Stimulated activated naive CD8-positive, alpha-beta T cell treated with anti-CD3 and anti-CD28 coated beads, Interleukin-15, amount 100 ng/mL, for 72 hours (primary cell): ENCODE data around the gene TSR1.

Experiments used
- ATAC-seq: fragments of 150-1000 bp; cut with Tn5 transposase; 2 replicates; pipeline ENCODE4 v1.10.0; 2021; ENCODE audit warnings: mild to moderate bottlenecking, moderate library complexity
- DNase-seq, 2 donors: peaks; one replicate each; pipeline ENCODE4 v3.0.0; 2021 to 2022
- H3K27ac Mint-ChIP-seq, 2 donors: one replicate each; pipeline ENCODE4 v1.8.0; 2022; ENCODE audit warnings: mild to moderate bottlenecking in 2 of 2, mixed read lengths in 2 of 2, moderate library complexity in 2 of 2
- H3K27me3 Mint-ChIP-seq: one replicate; pipeline ENCODE4 v1.8.0; 2022; ENCODE audit warnings: mixed read lengths
- H3K4me1 Mint-ChIP-seq: one replicate; pipeline ENCODE4 v1.8.0; 2022; ENCODE audit warnings: mild to moderate bottlenecking, mixed read lengths
- H3K4me3 Mint-ChIP-seq, 2 donors: one replicate each; pipeline ENCODE4 v1.8.0; 2022; ENCODE audit warnings: mild to moderate bottlenecking in 2 of 2, mixed read lengths in 2 of 2, moderate library complexity in 1 of 2
- H3K9me3 Mint-ChIP-seq, 2 donors: one replicate each; pipeline ENCODE4 v1.8.0; 2022; ENCODE audit warnings: mixed read lengths in 2 of 2

Gene TSR1

DNA sequence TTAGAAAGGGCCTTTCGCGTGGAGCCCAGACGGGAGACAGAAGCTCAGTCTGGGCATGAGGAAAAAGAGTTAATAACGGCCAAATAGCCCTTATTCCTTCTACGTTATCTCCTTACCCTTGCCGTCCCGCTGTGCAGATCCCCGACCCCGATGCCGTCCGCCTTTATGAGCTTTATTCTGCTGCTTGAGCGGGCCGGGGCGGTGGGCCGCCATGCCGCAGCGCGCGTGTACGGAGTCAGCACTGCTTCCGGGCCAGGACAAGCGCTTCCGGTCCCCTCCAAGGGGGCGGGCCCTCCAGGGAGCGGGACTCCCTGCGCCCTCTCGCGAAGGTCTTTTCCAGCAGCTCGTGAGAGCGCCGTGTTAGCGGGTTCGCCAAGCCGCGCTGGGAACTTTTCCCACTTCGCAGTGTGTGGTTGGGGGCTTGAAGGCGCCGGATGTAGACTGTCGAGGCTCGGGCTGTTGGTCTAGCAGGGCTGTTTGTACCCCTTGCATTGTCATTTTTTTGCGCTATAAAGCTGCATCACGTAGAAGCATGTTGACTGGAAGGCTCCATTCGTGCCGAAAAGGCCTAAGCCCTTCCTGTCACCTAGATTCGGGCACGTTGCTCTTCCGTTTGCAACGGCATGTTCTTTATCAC is at the start of gene TSR1:
TSR1 (minus strand) TSS at position 243 of the 637 bp plus-strand sequence; CDS start at position 213, 30 bp downstream.
- H3K27ac Mint-ChIP-seq, result peak within 1 kb of the TSS; percentile 99
- no peaks in the 10 kb centered on the region for H3K27me3 Mint-ChIP-seq
- peak within 1 kb of the TSS; percentile 100 for H3K4me3 Mint-ChIP-seq
- DNase-seq (peak; percentile 84 to 89), ATAC-seq (peak; percentile 93)
- peaks cover 14% of the 10 kb centered on the region for H3K4me1 Mint-ChIP-seq
- H3K9me3 Mint-ChIP-seq, result no peaks in the 10 kb centered on the region

- H3K9me3 Mint-ChIP-seq, result no peaks in the 10 kb centered on the region
- no peaks in the 10 kb centered on the region for H3K27me3 Mint-ChIP-seq
- peaks cover 39% of the 10 kb centered on the region for H3K4me1 Mint-ChIP-seq
- H3K27ac Mint-ChIP-seq, result peak overlapping the region in 1 of 2 donors; percentile 54
- ATAC-seq (no peak), DNase-seq (no peak)
- no peak overlapping the region for H3K4me3 Mint-ChIP-seq
Observed at GRCh38 chr17:2385240-2386210, 49.3 kb upstream of the TSR1 start.

- no peaks in the 10 kb centered on the region for H3K9me3 Mint-ChIP-seq
- ATAC-seq, result no peak
- DNase-seq, result no peak
- peak overlapping the region in 1 of 2 donors; percentile 34 for H3K27ac Mint-ChIP-seq
- peaks cover 29% of the 10 kb centered on the region for H3K4me1 Mint-ChIP-seq
- no peaks in the 10 kb centered on the region for H3K27me3 Mint-ChIP-seq
- no peak overlapping the region for H3K4me3 Mint-ChIP-seq
Observed at GRCh38 chr17:2384439-2385127, 48.3 kb upstream of the TSR1 start.

GRCh38 chr17:2383628-2384167 is 47.4 kb upstream of the TSR1 start:
- Mint-ChIP-seq H3K4me3 (no peak overlapping the region), H3K9me3 (no peaks in the 10 kb centered on the region), H3K4me1 (peaks cover 20% of the 10 kb centered on the region), H3K27me3 (no peaks in the 10 kb centered on the region), H3K27ac (no peak overlapping the region)
- no peak for DNase-seq
- no peak for ATAC-seq

DNA sequence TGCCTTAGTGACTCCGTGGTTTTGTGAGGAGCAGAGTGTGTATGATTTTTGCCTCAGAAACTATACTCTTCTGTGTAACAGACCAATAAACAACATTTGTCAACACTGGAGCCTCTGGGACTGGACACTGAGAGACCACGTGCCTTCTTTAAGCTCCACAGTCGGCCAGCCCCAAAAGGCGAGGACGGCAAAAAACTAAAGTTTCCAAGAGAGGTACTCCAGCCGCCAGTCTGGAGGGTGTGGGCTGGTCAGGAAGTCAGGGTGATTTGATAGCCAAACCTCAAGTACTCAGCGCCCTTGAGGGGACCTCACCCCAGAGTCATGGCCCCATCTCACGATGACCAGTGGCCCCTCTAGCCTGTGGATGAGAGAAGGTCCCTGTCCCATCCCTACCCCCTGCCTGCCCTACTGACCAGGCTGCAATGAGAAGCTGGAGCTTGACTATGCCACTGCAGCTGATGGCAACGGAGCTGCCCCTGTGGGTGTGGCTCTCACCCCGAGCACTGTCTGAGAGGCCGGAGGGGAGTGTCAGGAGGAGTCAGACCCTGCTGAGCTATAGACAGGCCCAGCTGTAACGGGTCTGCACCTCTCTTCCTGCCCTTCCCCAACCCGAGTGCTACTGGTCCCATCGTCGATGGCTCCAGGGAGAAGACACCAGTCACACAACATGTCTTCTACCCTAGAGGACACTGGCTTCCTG is 44.8 kb upstream of the TSR1 start:
- DNase-seq (no peak), ATAC-seq (no peak)
- H3K4me1 Mint-ChIP-seq, result peaks cover 12% of the 10 kb centered on the region
- no peak overlapping the region for H3K27ac Mint-ChIP-seq
- H3K27me3 Mint-ChIP-seq, result no peaks in the 10 kb centered on the region
- no peaks in the 10 kb centered on the region for H3K9me3 Mint-ChIP-seq
- H3K4me3 Mint-ChIP-seq, result no peak overlapping the region

DNA sequence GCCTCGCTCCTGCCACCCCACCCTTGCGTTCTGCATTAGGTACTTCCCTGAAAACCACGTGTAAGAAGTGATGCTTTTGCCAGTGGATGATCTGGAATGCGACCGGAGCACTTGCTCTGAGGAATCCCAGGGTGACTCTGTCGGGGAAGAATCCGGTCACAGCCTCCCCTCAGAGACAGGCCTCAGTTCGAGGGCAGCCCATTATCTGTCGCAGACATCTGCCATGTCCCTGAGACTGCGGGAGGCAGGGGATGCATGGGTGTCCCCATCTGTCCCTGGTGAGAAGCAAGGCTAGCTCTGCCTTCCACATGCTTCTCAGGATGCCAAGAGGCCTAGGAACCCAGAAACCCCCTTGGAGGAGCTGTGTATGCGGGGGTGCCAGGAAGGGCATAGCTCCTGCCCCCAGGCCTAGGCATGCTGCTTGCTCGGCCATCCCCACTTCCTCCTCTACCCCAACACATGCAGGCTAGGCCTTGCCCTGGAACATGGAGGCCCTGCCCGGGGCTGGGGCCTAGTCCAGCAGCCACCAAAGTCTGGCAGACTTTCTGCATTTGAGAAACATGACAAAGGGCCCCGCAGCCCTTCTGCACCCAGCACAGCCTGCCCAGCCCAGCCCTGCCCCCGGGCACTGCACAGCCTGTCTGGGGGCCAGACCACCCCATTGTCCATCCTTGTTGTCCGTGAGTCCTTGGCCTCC is 44.1 kb upstream of the TSR1 start:
- Mint-ChIP-seq H3K4me3 (no peak overlapping the region), H3K9me3 (no peaks in the 10 kb centered on the region)

GRCh38 chr17:2379489-2380225 is 43.4 kb upstream of the TSR1 start:
- Mint-ChIP-seq H3K9me3 (no peaks in the 10 kb centered on the region), H3K4me1 (peaks cover 12% of the 10 kb centered on the region), H3K27me3 (no peaks in the 10 kb centered on the region), H3K4me3 (no peak overlapping the region), H3K27ac (peak overlapping the region in 1 of 2 donors; percentile 59)
- ATAC-seq (no peak), DNase-seq (no peak)

More for the DNA sequence above, 44.1 kb upstream of the TSR1 start:
- peak overlapping the region; percentile 56 to 57 for H3K27ac Mint-ChIP-seq
- ATAC-seq, result no peak
- DNase-seq, result no peak
- no peaks in the 10 kb centered on the region for H3K27me3 Mint-ChIP-seq
- peaks cover 12% of the 10 kb centered on the region for H3K4me1 Mint-ChIP-seq

GRCh38 chr17:2378905-2379304 is 42.6 kb upstream of the TSR1 start:
- Mint-ChIP-seq H3K9me3 (no peaks in the 10 kb centered on the region), H3K4me1 (peaks cover 12% of the 10 kb centered on the region), H3K27me3 (no peaks in the 10 kb centered on the region), H3K27ac (peak overlapping the region in 1 of 2 donors; percentile 27), H3K4me3 (no peak overlapping the region)
- ATAC-seq (no peak), DNase-seq (no peak)

DNA sequence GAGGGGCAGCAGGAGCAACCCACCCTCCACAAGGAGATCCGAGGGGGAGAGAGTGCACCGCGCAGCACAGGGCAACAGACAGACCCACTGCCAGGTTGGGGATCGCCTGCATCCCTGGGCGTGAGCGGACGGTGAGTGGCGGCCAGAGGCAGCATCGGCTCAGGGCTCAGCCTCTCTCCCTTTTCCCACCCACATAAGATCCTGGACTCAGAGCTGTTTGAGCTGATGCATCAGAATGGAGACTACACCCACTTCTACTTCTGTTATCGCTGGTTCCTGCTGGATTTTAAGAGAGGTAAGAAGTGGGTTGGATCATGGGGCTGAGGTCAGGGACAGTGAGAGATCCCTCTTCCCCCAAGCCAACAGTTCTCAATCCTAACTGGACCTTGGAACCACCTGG is 41.4 kb upstream of the TSR1 start:
- DNase-seq (no peak), ATAC-seq (no peak)
- Mint-ChIP-seq H3K27me3 (no peaks in the 10 kb centered on the region), H3K4me1 (peaks cover 2% of the 10 kb centered on the region), H3K9me3 (no peaks in the 10 kb centered on the region), H3K27ac (no peak overlapping the region), H3K4me3 (no peak overlapping the region)

DNA sequence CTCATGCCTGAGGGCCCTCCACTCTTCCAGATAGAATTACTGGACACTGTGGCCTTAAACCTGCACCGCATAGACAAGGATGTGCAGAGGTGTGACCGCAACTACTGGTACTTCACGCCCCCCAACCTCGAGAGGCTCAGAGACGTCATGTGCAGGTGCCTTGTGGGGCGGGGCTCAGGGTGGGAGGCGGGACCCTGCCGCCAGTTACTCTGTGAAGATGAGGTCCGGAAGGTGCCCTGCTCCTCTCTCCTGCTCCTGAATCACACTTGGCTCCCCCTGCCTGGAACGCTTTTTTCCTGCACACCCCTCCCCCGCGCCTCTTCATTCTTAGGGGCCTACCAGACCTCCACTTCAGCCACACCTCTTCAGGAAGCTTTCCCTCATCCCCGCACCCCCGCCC is 39.9 kb upstream of the TSR1 start:
- DNase-seq, result no peak
- Mint-ChIP-seq H3K4me1 (no peaks in the 10 kb centered on the region), H3K9me3 (no peaks in the 10 kb centered on the region), H3K4me3 (no peak overlapping the region), H3K27me3 (no peaks in the 10 kb centered on the region), H3K27ac (no peak overlapping the region)
- no peak for ATAC-seq

GRCh38 chr17:2375406-2375805 is 39.1 kb upstream of the TSR1 start:
- DNase-seq (no peak), ATAC-seq (no peak)
- peak overlapping the region in 1 of 2 donors; percentile 27 for H3K27ac Mint-ChIP-seq
- H3K27me3 Mint-ChIP-seq, result no peaks in the 10 kb centered on the region
- no peaks in the 10 kb centered on the region for H3K9me3 Mint-ChIP-seq
- no peak overlapping the region for H3K4me3 Mint-ChIP-seq
- H3K4me1 Mint-ChIP-seq, result no peaks in the 10 kb centered on the region

- Mint-ChIP-seq H3K27me3 (no peaks in the 10 kb centered on the region), H3K9me3 (no peaks in the 10 kb centered on the region), H3K27ac (peak overlapping the region in 1 of 2 donors; percentile 72), H3K4me1 (no peaks in the 10 kb centered on the region), H3K4me3 (no peak overlapping the region)
- ATAC-seq, result no peak
- DNase-seq, result no peak
Observed at GRCh38 chr17:2374549-2375285, 38.5 kb upstream of the TSR1 start.

- ATAC-seq, result no peak
Observed at GRCh38 chr17:2373179-2373578, 36.9 kb upstream of the TSR1 start.

More at GRCh38 chr17:2373179-2373578, 36.9 kb upstream of the TSR1 start:
- no peak for DNase-seq
- Mint-ChIP-seq H3K4me3 (no peak overlapping the region), H3K27ac (no peak overlapping the region), H3K27me3 (no peaks in the 10 kb centered on the region), H3K9me3 (no peaks in the 10 kb centered on the region), H3K4me1 (no peaks in the 10 kb centered on the region)
